ENCODE measurements around the gene ENKUR.

DNA sequence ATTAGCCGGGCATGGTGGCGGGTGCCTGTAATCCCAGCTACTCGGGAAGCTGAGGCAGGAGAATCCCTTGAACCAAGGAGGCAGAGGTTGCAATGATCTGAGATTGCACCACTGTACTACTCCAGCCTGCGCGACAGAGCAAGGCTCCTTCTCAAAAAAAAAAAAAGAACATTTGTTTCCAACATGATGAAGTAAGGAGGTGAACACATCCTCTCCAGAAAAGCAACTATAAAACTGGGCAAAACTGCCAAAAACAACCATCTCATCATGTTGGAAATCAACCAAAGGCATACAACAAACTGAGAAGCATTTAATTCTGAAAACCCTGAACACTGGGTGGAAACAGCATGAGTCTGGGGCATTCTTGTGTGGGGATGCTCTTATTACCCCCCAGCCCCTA, 77.9 kb downstream of the ENKUR start:
- TF ChIP-seq, protein P1, sequence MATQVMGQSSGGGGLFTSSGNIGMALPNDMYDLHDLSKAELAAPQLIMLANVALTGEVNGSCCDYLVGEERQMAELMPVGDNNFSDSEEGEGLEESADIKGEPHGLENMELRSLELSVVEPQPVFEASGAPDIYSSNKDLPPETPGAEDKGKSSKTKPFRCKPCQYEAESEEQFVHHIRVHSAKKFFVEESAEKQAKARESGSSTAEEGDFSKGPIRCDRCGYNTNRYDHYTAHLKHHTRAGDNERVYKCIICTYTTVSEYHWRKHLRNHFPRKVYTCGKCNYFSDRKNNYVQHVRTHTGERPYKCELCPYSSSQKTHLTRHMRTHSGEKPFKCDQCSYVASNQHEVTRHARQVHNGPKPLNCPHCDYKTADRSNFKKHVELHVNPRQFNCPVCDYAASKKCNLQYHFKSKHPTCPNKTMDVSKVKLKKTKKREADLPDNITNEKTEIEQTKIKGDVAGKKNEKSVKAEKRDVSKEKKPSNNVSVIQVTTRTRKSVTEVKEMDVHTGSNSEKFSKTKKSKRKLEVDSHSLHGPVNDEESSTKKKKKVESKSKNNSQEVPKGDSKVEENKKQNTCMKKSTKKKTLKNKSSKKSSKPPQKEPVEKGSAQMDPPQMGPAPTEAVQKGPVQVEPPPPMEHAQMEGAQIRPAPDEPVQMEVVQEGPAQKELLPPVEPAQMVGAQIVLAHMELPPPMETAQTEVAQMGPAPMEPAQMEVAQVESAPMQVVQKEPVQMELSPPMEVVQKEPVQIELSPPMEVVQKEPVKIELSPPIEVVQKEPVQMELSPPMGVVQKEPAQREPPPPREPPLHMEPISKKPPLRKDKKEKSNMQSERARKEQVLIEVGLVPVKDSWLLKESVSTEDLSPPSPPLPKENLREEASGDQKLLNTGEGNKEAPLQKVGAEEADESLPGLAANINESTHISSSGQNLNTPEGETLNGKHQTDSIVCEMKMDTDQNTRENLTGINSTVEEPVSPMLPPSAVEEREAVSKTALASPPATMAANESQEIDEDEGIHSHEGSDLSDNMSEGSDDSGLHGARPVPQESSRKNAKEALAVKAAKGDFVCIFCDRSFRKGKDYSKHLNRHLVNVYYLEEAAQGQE (IDR thresholded peaks at IDR 0.05; ENCODE audit: low read depth), result no peak
- TF ChIP-seq EP300 (IDR thresholded peaks at IDR 0.05; ENCODE audit: borderline replicate concordance) (no peak), TEAD4 (IDR thresholded peaks at IDR 0.05) (no peak), ZBTB7A (IDR thresholded peaks at IDR 0.05; ENCODE audit: low read depth) (no peak), EGR1 (IDR thresholded peaks at IDR 0.05) (no peak), RAD21 (IDR thresholded peaks at IDR 0.05; ENCODE audit: low read depth) (no peak), YY1 (IDR thresholded peaks at IDR 0.05; ENCODE audit: low read depth) (no peak), TAF1 (IDR thresholded peaks at IDR 0.05; ENCODE audit: low read depth) (no peak), TCF12 (IDR thresholded peaks at IDR 0.05; ENCODE audit: low read depth) (no peak), NFIC (IDR thresholded peaks at IDR 0.05) (no peak), CEBPB (IDR thresholded peaks at IDR 0.05) (no peak)
- TF ChIP-seq, protein P2, sequence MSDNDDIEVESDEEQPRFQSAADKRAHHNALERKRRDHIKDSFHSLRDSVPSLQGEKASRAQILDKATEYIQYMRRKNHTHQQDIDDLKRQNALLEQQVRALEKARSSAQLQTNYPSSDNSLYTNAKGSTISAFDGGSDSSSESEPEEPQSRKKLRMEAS (IDR thresholded peaks at IDR 0.05), result no peak
- TF ChIP-seq, protein P3, sequence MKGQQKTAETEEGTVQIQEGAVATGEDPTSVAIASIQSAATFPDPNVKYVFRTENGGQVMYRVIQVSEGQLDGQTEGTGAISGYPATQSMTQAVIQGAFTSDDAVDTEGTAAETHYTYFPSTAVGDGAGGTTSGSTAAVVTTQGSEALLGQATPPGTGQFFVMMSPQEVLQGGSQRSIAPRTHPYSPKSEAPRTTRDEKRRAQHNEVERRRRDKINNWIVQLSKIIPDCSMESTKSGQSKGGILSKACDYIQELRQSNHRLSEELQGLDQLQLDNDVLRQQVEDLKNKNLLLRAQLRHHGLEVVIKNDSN (IDR thresholded peaks at IDR 0.05), result no peak
